CD4-positive, alpha-beta T cell (primary cell): Measurements from ENCODE around the gene TMSB15C. TPM values are rescaled to one million over a fixed set of nuclear protein-coding genes. Genes with fewer than 3 reads are reported as not detected.

ENCODE experiments used
- ATAC-seq: fragments of 200-7000 bp; cut with Tn5 transposase; one replicate; pipeline ENCODE4 v1.10.0; 2022; ENCODE audit warnings: mild to moderate bottlenecking; ENCODE audit not compliant: poor library complexity
- CTCF ChIA-PET: fragments of 350-600 bp; sonication (Branson Sonifier 250); formaldehyde crosslinking; loops from one replicate; lab custom pipeline; 2021; ENCODE audit warnings: antibody characterized with exemption, inconsistent platforms; lab: Charles Lee
- POLR2A ChIA-PET: fragments of 350-600 bp; sonication (Branson Sonifier 250); formaldehyde crosslinking; loops from one replicate; lab custom pipeline; 2021; ENCODE audit warnings: antibody characterized with exemption, inconsistent platforms; lab: Charles Lee
- DNase-seq, 14 experiments: peaks; one replicate each; pipeline ENCODE4 v3.0.0-alpha.2; 2013 to 2020; ENCODE audit warnings: mixed read lengths in 2 of 14
- H3K27ac ChIP-seq, 2 donors: one replicate each; pipeline versions ENCODE4 v1.5.1 to v1.7.0; 2013; ENCODE audit warnings: low read length in 2 of 2, low read depth in 1 of 2, mild to moderate bottlenecking in 1 of 2
- H3K27me3 ChIP-seq, 2 experiments: 1 replicate in 1 of 2; 2 replicates in 1 of 2; pipeline versions ENCODE4 v1.6.1 to v1.7.0; 2013; ENCODE audit warnings: low read length in 2 of 2, control low read depth in 1 of 2, mild to moderate bottlenecking in 1 of 2, moderate library complexity in 1 of 2; ENCODE audit not compliant: insufficient read depth in 2 of 2, control insufficient read depth in 1 of 2
- H3K36me3 ChIP-seq: one replicate; pipeline ENCODE4 v1.6.1; 2013; ENCODE audit warnings: low read length, control low read depth; ENCODE audit not compliant: insufficient read depth
- H3K4me1 ChIP-seq: one replicate; pipeline ENCODE4 v1.6.1; 2013; ENCODE audit warnings: low read length, control low read depth; ENCODE audit not compliant: insufficient read depth
- H3K4me3 ChIP-seq: one replicate; pipeline ENCODE4 v1.5.1; 2013; ENCODE audit warnings: mild to moderate bottlenecking, low read length, moderate library complexity
- H3K9me3 ChIP-seq, 2 experiments: 1 replicate in 1 of 2; 2 replicates in 1 of 2; pipeline versions ENCODE4 v1.6.1 to v1.7.0; 2013; ENCODE audit warnings: low read length in 2 of 2, mild to moderate bottlenecking in 2 of 2, control low read depth in 1 of 2, moderate library complexity in 1 of 2; ENCODE audit not compliant: control insufficient read depth in 1 of 2, insufficient read depth in 1 of 2
- H3K27ac Mint-ChIP-seq: one replicate; pipeline ENCODE4 v1.8.0; 2020; ENCODE audit warnings: mixed read lengths
- H3K27me3 Mint-ChIP-seq: one replicate; pipeline ENCODE4 v1.8.0; 2021; ENCODE audit warnings: mixed read lengths
- H3K36me3 Mint-ChIP-seq: one replicate; pipeline ENCODE4 v1.8.0; 2021; ENCODE audit warnings: low read depth, mixed read lengths
- H3K4me1 Mint-ChIP-seq: one replicate; pipeline ENCODE4 v1.8.0; 2021; ENCODE audit warnings: low read depth, mixed read lengths
- H3K4me3 Mint-ChIP-seq: one replicate; pipeline ENCODE4 v1.8.0; 2020; ENCODE audit warnings: mild to moderate bottlenecking, mixed read lengths
- H3K9me3 Mint-ChIP-seq: one replicate; pipeline ENCODE4 v1.8.0; 2020; ENCODE audit warnings: mixed read lengths
- intact Hi-C, 2 experiments: fragments of 100-400 bp; cut with DNase I in 1 of 2; cut with micrococcal nuclease in 1 of 2; formaldehyde crosslinking; loops; one replicate each; pipeline versions ENCODE4 v1.15.1 to v1.9.0; 2023 to 2025; cut with DNase I, micrococcal nuclease
- total RNA-seq, 174 experiments: library from RNA in 2 of 174; stranded (reverse) in 2 of 174; gene quantifications; one replicate each; pipeline ENCODE4 v1.2.3 and lab custom pipeline; 2021 to 2026
- TF ChIP-seq, protein P1 (sequence below): fragments of 200-600 bp; IDR thresholded peaks from one replicate; pipeline ENCODE4 v1.8.0; 2022; ENCODE audit warnings: antibody characterized with exemption, mild to moderate bottlenecking

TMSB15C gene
- total RNA-seq, 2 experiments from 2014 or later, result 3.7 to 4.1 TPM

DNA sequence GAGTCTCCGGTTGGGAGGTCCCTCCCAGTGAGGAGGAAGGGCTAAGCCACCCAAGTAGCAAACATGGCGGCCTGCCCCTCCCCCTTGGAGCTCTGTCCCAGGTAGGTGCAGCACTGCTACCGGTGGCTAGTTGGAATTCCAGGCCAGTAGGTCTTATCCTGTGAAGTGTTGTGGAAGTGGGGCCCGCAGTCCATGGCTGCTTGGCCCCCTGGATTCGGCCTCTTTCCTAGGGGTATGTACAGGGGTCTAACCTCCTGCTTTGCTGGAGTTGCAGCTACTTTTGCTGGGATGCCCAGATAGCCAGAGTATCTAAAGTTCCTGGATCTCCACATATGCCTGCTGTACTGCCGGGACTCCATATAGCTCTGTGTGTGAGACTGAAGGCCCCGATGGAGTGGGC is 9.9 kb upstream of the TMSB15C start:
- H3K9me3 ChIP-seq, result no peaks in the 10 kb centered on the region
- no peak overlapping the region for H3K27ac ChIP-seq
- POLR2A ChIA-PET, result no interaction called here
- no peaks in the 10 kb centered on the region for H3K36me3 Mint-ChIP-seq
- H3K27me3 Mint-ChIP-seq, result peaks cover under 1% of the 10 kb centered on the region
- TF ChIP-seq, protein P1, sequence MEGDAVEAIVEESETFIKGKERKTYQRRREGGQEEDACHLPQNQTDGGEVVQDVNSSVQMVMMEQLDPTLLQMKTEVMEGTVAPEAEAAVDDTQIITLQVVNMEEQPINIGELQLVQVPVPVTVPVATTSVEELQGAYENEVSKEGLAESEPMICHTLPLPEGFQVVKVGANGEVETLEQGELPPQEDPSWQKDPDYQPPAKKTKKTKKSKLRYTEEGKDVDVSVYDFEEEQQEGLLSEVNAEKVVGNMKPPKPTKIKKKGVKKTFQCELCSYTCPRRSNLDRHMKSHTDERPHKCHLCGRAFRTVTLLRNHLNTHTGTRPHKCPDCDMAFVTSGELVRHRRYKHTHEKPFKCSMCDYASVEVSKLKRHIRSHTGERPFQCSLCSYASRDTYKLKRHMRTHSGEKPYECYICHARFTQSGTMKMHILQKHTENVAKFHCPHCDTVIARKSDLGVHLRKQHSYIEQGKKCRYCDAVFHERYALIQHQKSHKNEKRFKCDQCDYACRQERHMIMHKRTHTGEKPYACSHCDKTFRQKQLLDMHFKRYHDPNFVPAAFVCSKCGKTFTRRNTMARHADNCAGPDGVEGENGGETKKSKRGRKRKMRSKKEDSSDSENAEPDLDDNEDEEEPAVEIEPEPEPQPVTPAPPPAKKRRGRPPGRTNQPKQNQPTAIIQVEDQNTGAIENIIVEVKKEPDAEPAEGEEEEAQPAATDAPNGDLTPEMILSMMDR, result no peak
- H3K27ac Mint-ChIP-seq, result no peak overlapping the region
- DNase-seq (no peak), ATAC-seq (no peak)
- peaks cover 0 to 4% of the 10 kb centered on the region in 2 experiments for H3K27me3 ChIP-seq
- intact Hi-C loops, result no loop called here
- no peak overlapping the region for H3K4me3 Mint-ChIP-seq
- CTCF ChIA-PET, result no interaction called here
- no peaks in the 10 kb centered on the region for H3K9me3 Mint-ChIP-seq
- H3K36me3 ChIP-seq, result no peaks in the 10 kb centered on the region
- H3K4me3 ChIP-seq, result no peak overlapping the region
- no peaks in the 10 kb centered on the region for H3K4me1 ChIP-seq
- no peaks in the 10 kb centered on the region for H3K4me1 Mint-ChIP-seq

DNA sequence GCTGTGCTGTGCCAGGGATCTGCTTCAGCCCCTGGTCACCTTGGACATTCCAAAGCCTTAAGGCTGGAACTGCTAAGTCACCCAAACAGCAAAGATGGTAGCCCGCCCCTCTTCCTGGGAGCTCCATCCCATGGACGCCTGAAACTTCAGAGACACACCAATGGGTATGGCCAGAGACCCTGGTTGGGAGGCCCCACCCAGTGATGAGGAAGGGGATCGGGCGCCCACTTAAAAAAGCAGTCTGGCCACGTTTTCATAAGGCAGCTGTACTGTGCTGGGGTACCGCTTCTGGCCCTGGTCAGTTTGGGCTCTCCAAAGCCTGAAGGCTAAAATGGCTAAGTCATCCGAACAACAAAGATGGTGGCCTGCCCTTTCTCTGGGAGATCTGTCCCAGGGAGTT is 9.4 kb upstream of the TMSB15C start:
- ChIA-PET CTCF (no interaction called here), POLR2A (no interaction called here)
- Mint-ChIP-seq H3K36me3 (no peaks in the 10 kb centered on the region), H3K27ac (no peak overlapping the region), H3K27me3 (no peaks in the 10 kb centered on the region), H3K4me1 (no peaks in the 10 kb centered on the region), H3K9me3 (no peaks in the 10 kb centered on the region), H3K4me3 (no peak overlapping the region)
- no peaks in the 10 kb centered on the region for H3K4me1 ChIP-seq
- no peak overlapping the region for H3K4me3 ChIP-seq
- TF ChIP-seq, protein P1, result no peak
- intact Hi-C loops, result no loop called here
- no peak for DNase-seq
- no peaks in the 10 kb centered on the region for H3K9me3 ChIP-seq
- H3K36me3 ChIP-seq, result no peaks in the 10 kb centered on the region
- peaks cover 0 to 4% of the 10 kb centered on the region in 2 experiments for H3K27me3 ChIP-seq
- H3K27ac ChIP-seq, result no peak overlapping the region
- ATAC-seq, result no peak

DNA sequence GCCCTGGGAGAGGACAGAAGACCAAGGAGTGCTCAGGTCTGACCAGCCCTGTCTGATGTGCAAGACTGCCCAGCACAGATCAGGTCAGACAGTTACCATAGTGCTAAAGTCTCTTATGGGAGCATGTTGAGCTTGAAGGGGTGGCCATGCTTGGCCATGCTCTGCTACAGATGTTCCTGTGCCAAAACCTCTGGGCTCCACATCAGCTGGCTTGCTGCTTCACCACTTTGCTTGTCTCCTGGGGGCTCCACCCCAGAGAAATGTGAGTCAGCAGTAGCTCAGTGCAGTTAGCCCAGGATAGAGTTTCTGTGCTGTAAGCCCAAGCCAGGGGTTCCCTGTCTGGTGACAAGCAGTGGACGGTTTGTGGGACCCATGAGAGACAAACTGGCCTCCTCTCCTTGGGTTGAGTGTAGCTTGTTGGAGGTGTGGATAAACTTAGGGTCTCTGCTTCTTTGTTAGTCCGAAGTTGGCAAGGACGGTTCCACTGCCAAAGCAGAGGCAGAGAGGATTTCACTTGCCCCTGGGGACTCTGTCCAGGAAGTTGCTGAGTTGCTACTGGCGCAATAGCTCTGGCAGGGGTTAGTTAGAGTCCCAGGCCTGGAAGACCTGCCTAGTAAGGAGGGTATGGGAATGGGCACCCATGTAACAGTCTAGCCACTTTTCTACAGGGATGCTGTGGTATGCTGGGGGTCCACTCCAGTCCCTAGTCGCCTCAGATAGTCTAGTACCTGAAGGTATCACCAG is 8.7 kb upstream of the TMSB15C start:
- CTCF ChIA-PET, result no interaction called here
- H3K27ac Mint-ChIP-seq, result no peak overlapping the region
- Histone ChIP-seq H3K36me3 (no peaks in the 10 kb centered on the region), H3K27me3 (peaks cover 0 to 4% of the 10 kb centered on the region in 2 experiments), H3K4me1 (no peaks in the 10 kb centered on the region), H3K9me3 (no peaks in the 10 kb centered on the region), H3K4me3 (no peak overlapping the region), H3K27ac (no peak overlapping the region)
- intact Hi-C loops, result no loop called here
- H3K27me3 Mint-ChIP-seq, result no peaks in the 10 kb centered on the region
- H3K4me1 Mint-ChIP-seq, result no peaks in the 10 kb centered on the region
- no peak overlapping the region for H3K4me3 Mint-ChIP-seq
- H3K9me3 Mint-ChIP-seq, result no peaks in the 10 kb centered on the region
- ATAC-seq (no peak), DNase-seq (no peak)
- no peaks in the 10 kb centered on the region for H3K36me3 Mint-ChIP-seq
- TF ChIP-seq, protein P1, result no peak
- POLR2A ChIA-PET, result no interaction called here
